OCI-LY1 (cell line): Measurements from ENCODE around the gene LTO1.

Experiments
- H2AFZ ChIP-seq: fragments of 200-600 bp; sonication (generic), shearing (Covaris generic); 2 replicates; pipeline ENCODE4 v1.6.0; 2014; ENCODE audit warnings: antibody characterized with exemption, mild to moderate bottlenecking, low read length
- H3F3A ChIP-seq: fragments of 200-600 bp; sonication (generic), shearing (Covaris generic); 2 replicates; pipeline ENCODE4 v1.6.0; 2014; ENCODE audit warnings: mild to moderate bottlenecking, antibody characterized with exemption, low read length, moderate library complexity; ENCODE audit not compliant: insufficient read depth
- H3K27ac ChIP-seq: fragments of 200-600 bp; sonication (generic); 2 replicates; pipeline ENCODE4 v1.5.1; 2014; ENCODE audit warnings: low read length, mixed run types, mild to moderate bottlenecking, low read depth; ENCODE audit not compliant: poor library complexity, severe bottlenecking
- H3K27me3 ChIP-seq: fragments of 200-600 bp; sonication (generic); 2 replicates; pipeline ENCODE4 v1.6.0; 2014; ENCODE audit warnings: antibody characterized with exemption, mild to moderate bottlenecking, low read length, moderate library complexity; ENCODE audit not compliant: insufficient read depth
- H3K36me3 ChIP-seq: fragments of 200-600 bp; sonication (generic); 2 replicates; pipeline ENCODE4 v1.6.1; 2014; ENCODE audit warnings: mild to moderate bottlenecking, antibody characterized with exemption, low read length, moderate library complexity, mixed read lengths; ENCODE audit not compliant: insufficient read depth
- H3K4me1 ChIP-seq: fragments of 200-600 bp; sonication (generic); 2 replicates; pipeline ENCODE4 v1.5.1; 2014; ENCODE audit warnings: mild to moderate bottlenecking, low read length, moderate library complexity; ENCODE audit not compliant: insufficient read depth, severe bottlenecking
- H3K4me2 ChIP-seq: fragments of 200-600 bp; sonication (generic), shearing (Covaris generic); 2 replicates; pipeline ENCODE4 v1.6.1; 2014; ENCODE audit warnings: low read length
- H3K4me3 ChIP-seq: fragments of 200-600 bp; sonication (generic); 2 replicates; pipeline ENCODE4 v1.5.1; 2014; ENCODE audit warnings: low read length, low read depth, mild to moderate bottlenecking, mixed read lengths; ENCODE audit not compliant: poor library complexity, severe bottlenecking
- H3K79me2 ChIP-seq: fragments of 200-600 bp; shearing (Covaris generic); 2 replicates; pipeline ENCODE4 v1.6.1; 2016; ENCODE audit warnings: mixed run types, low read length, mixed read lengths; ENCODE audit not compliant: insufficient read depth
- H3K9ac ChIP-seq: fragments of 200-600 bp; sonication (generic), shearing (Covaris generic); 2 replicates; pipeline ENCODE4 v1.6.1; 2014; ENCODE audit warnings: mild to moderate bottlenecking, low read length, mixed read lengths
- H3K9me2 ChIP-seq: fragments of 200-600 bp; sonication (generic), shearing (Covaris generic); 2 replicates; pipeline ENCODE4 v1.6.1; 2014; ENCODE audit warnings: low read depth, mild to moderate bottlenecking, low read length, mixed read lengths
- H3K9me3 ChIP-seq: fragments of 200-600 bp; shearing (Covaris generic); 2 replicates; pipeline ENCODE4 v1.6.1; 2014; ENCODE audit warnings: low read length, mixed read lengths
- H4K20me1 ChIP-seq: fragments of 200-600 bp; sonication (generic), shearing (Covaris generic); 2 replicates; pipeline ENCODE4 v1.6.0; 2016; ENCODE audit warnings: mild to moderate bottlenecking, low read length; ENCODE audit not compliant: insufficient read depth
- CTCF ChIP-seq: fragments of 200-600 bp; sonication (generic), shearing (Covaris generic); IDR thresholded peaks from 2 replicates; pipeline ENCODE4 v1.5.1; 2017; ENCODE audit warnings: mild to moderate bottlenecking, antibody characterized with exemption, low read length, moderate library complexity, mixed read lengths
- EZH2 ChIP-seq: fragments of 200-600 bp; sonication (generic), shearing (Covaris generic); IDR thresholded peaks from 2 replicates; pipeline ENCODE4 v1.8.0; 2017; ENCODE audit warnings: borderline replicate concordance, mixed run types, mild to moderate bottlenecking, antibody characterized with exemption, low read length, moderate library complexity, mixed read lengths

Gene LTO1

GRCh38 chr11:69635195-69635594 is 40.0 kb downstream of the LTO1 start:
- Histone ChIP-seq H3K9ac (no peak overlapping the region), H3K4me1 (no peaks in the 10 kb centered on the region), H2AFZ (no peak overlapping the region), H3K4me2 (no peak overlapping the region), H3K27me3 (no peaks in the 10 kb centered on the region), H3K4me3 (no peak overlapping the region), H3K27ac (no peak overlapping the region), H3K9me3 (no peaks in the 10 kb centered on the region), H3K79me2 (no peaks in the 10 kb centered on the region), H4K20me1 (no peaks in the 10 kb centered on the region), H3K36me3 (no peaks in the 10 kb centered on the region), H3K9me2 (no peaks in the 10 kb centered on the region), H3F3A (no peaks in the 10 kb centered on the region)
- TF ChIP-seq EZH2: no peak
- no peak for TF ChIP-seq CTCF

- no peaks in the 10 kb centered on the region for H4K20me1 ChIP-seq
- H3F3A ChIP-seq: no peaks in the 10 kb centered on the region
- H3K4me2 ChIP-seq: no peak overlapping the region
- no peaks in the 10 kb centered on the region for H3K9me2 ChIP-seq
- no peaks in the 10 kb centered on the region for H3K9me3 ChIP-seq
- no peaks in the 10 kb centered on the region for H3K27me3 ChIP-seq
- H3K4me1 ChIP-seq: no peaks in the 10 kb centered on the region
- TF ChIP-seq EZH2 (no peak), CTCF (no peak)
- no peak overlapping the region for H3K9ac ChIP-seq
- H2AFZ ChIP-seq: no peak overlapping the region
- H3K79me2 ChIP-seq: no peaks in the 10 kb centered on the region
- H3K27ac ChIP-seq: no peak overlapping the region
- H3K4me3 ChIP-seq: no peak overlapping the region
- H3K36me3 ChIP-seq: no peaks in the 10 kb centered on the region
These were observed 40.6 kb downstream of the LTO1 start for GRCh38 chr11:69634590-69634989.

GRCh38 chr11:69634069-69634468 is 41.1 kb downstream of the LTO1 start:
- Histone ChIP-seq H3K27me3 (no peaks in the 10 kb centered on the region), H4K20me1 (no peaks in the 10 kb centered on the region)

More at GRCh38 chr11:69634069-69634468, 41.1 kb downstream of the LTO1 start:
- H3F3A ChIP-seq: no peaks in the 10 kb centered on the region
- H3K36me3 ChIP-seq: no peaks in the 10 kb centered on the region
- no peaks in the 10 kb centered on the region for H3K79me2 ChIP-seq
- no peak overlapping the region for H3K27ac ChIP-seq
- H3K9me3 ChIP-seq: no peaks in the 10 kb centered on the region
- H3K9me2 ChIP-seq: no peaks in the 10 kb centered on the region
- no peak overlapping the region for H3K4me3 ChIP-seq
- no peak overlapping the region for H3K4me2 ChIP-seq
- no peak overlapping the region for H3K9ac ChIP-seq
- TF ChIP-seq EZH2: no peak
- no peak for TF ChIP-seq CTCF
- no peaks in the 10 kb centered on the region for H3K4me1 ChIP-seq
- no peak overlapping the region for H2AFZ ChIP-seq
